Measurements from ENCODE around the gene ASXL1.

The ASXL1 gene

DNA sequence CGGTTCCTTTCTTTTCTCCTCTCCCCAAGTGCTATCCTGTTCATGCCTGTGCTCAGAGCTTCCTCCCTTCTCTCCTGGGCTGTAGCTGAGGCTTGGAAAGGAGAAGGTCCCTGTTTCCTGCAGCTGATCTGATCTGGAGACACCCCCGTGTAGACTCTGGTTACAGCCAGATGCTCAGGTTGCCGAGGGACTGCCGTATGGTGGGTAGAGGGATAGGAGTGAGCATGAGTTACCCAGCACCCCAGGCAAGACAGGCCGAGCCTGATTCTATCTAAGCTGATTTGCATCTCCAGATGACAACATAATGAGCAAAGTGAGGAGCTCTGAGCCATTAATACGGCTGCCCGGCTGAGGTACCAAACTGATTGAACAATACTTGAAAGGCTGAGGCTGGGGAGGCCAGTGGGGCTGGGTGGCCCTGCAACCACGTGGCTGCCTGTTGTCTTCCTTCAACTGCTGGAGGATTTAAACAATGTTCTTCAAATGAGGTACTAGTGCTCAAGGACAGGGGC is 91.8 kb downstream of the ASXL1 start:
- TF ChIP-seq TAF1 (IDR thresholded peaks at IDR 0.05; ENCODE audit: borderline replicate concordance, insufficient read depth, low read length) = no peak
- TF ChIP-seq POLR2AphosphoS5 (IDR thresholded peaks at IDR 0.05; ENCODE audit: low read depth, low read length) = no peak
- TF ChIP-seq, protein P1, sequence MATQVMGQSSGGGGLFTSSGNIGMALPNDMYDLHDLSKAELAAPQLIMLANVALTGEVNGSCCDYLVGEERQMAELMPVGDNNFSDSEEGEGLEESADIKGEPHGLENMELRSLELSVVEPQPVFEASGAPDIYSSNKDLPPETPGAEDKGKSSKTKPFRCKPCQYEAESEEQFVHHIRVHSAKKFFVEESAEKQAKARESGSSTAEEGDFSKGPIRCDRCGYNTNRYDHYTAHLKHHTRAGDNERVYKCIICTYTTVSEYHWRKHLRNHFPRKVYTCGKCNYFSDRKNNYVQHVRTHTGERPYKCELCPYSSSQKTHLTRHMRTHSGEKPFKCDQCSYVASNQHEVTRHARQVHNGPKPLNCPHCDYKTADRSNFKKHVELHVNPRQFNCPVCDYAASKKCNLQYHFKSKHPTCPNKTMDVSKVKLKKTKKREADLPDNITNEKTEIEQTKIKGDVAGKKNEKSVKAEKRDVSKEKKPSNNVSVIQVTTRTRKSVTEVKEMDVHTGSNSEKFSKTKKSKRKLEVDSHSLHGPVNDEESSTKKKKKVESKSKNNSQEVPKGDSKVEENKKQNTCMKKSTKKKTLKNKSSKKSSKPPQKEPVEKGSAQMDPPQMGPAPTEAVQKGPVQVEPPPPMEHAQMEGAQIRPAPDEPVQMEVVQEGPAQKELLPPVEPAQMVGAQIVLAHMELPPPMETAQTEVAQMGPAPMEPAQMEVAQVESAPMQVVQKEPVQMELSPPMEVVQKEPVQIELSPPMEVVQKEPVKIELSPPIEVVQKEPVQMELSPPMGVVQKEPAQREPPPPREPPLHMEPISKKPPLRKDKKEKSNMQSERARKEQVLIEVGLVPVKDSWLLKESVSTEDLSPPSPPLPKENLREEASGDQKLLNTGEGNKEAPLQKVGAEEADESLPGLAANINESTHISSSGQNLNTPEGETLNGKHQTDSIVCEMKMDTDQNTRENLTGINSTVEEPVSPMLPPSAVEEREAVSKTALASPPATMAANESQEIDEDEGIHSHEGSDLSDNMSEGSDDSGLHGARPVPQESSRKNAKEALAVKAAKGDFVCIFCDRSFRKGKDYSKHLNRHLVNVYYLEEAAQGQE (IDR thresholded peaks at IDR 0.05; ENCODE audit: insufficient read depth in 1 of 2, low read depth in 2 of 2, low read length in 2 of 2) = no peak
- no peak for TF ChIP-seq FOXP2 (optimal IDR thresholded peaks at IDR 0.05; ENCODE audit: borderline replicate concordance, extremely low read depth, extremely low read length, insufficient read depth)
- no peak for TF ChIP-seq SIN3A (IDR thresholded peaks at IDR 0.05; ENCODE audit: borderline replicate concordance, insufficient read depth, low read length)

GRCh38 chr20:32450484-32451061 is 92.4 kb downstream of the ASXL1 start:
- TF ChIP-seq, protein P1 (IDR thresholded peaks at IDR 0.05; ENCODE audit: insufficient read depth in 1 of 2, low read depth in 2 of 2, low read length in 2 of 2) = no peak
- TF ChIP-seq TAF1 (IDR thresholded peaks at IDR 0.05; ENCODE audit: borderline replicate concordance, insufficient read depth, low read length) (no peak), SIN3A (IDR thresholded peaks at IDR 0.05; ENCODE audit: borderline replicate concordance, insufficient read depth, low read length) (no peak), POLR2AphosphoS5 (IDR thresholded peaks at IDR 0.05; ENCODE audit: low read depth, low read length) (no peak), FOXP2 (optimal IDR thresholded peaks at IDR 0.05; ENCODE audit: borderline replicate concordance, extremely low read depth, extremely low read length, insufficient read depth) (no peak)

DNA sequence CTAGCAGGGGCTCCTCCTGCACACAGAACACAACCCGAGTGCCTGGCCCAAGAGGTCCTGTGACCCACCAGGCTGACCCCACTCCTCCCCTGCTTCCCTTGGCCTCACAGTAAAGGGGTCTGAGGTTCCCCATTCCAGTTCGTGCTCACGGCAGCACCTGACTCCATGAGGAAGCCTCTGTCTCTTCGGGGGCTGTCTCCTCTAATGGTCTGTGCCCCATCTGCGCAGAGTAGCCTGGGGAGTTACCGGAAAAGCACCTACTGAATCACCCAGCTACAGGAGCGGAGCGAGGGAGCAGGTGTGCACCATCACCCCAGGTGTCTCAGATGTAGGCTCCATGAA is 93.2 kb downstream of the ASXL1 start:
- no peak for TF ChIP-seq POLR2AphosphoS5 (IDR thresholded peaks at IDR 0.05; ENCODE audit: low read depth, low read length)
- TF ChIP-seq SIN3A (IDR thresholded peaks at IDR 0.05; ENCODE audit: borderline replicate concordance, insufficient read depth, low read length) = no peak
- TF ChIP-seq TAF1 (IDR thresholded peaks at IDR 0.05; ENCODE audit: borderline replicate concordance, insufficient read depth, low read length) = no peak
- no peak for TF ChIP-seq FOXP2 (optimal IDR thresholded peaks at IDR 0.05; ENCODE audit: borderline replicate concordance, extremely low read depth, extremely low read length, insufficient read depth)
- TF ChIP-seq, protein P1 (IDR thresholded peaks at IDR 0.05; ENCODE audit: insufficient read depth in 1 of 2, low read depth in 2 of 2, low read length in 2 of 2) = no peak

DNA sequence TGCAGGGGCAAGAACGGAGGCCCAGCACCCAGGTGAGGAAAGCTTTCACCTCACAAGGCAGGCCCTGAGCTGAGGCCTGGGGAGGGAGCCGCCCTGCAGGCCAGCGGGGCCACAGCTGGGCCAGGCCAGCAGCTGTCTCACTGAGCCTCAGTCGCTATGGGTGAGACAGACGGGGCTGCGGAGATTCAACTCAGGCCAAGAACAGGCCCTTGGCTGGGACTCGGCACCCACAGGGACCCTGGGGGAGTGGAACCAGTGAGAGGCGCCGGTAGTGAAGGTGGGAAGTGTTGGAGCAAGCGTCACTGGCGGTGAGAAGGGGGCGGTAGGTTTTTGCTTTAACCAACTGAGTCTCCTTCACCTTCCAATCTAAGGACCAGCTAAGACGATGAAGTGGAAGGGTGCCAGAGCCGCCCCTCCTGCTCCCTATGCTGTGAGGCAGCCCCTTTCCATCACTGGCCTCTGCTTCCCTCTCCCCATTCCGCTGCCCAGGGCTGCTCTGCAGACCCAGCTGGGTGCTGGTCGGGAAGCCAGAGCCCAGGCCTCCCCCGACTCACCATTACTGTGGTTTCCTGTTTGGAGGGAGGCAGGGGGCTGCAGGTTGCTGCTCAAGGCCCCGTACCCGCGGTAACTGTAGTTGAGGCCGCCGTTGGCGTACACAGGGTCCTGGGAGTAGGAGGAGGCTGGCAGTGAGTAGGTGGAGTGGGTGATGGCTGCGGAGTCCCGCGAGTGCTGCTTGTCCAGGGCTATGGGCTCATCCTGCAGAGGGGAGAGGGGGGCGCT is 93.7 kb downstream of the ASXL1 start:
- TF ChIP-seq FOXP2 (optimal IDR thresholded peaks at IDR 0.05; ENCODE audit: borderline replicate concordance, extremely low read depth, extremely low read length, insufficient read depth) = no peak
- TF ChIP-seq, protein P1 (IDR thresholded peaks at IDR 0.05; ENCODE audit: insufficient read depth in 1 of 2, low read depth in 2 of 2, low read length in 2 of 2) = no peak
- no peak for TF ChIP-seq POLR2AphosphoS5 (IDR thresholded peaks at IDR 0.05; ENCODE audit: low read depth, low read length)
- TF ChIP-seq SIN3A (IDR thresholded peaks at IDR 0.05; ENCODE audit: borderline replicate concordance, insufficient read depth, low read length) = no peak
- no peak for TF ChIP-seq TAF1 (IDR thresholded peaks at IDR 0.05; ENCODE audit: borderline replicate concordance, insufficient read depth, low read length)

Measured in PFSK-1 (cell line).